Stimulated activated CD4-positive, alpha-beta T cell treated with anti-CD3 and anti-CD28 coated beads, Interleukin-15, amount 100 ng/mL, for 24 hours (primary cell): ENCODE data around the gene OR2G6.
A peak's percentile ranks its signal among the peaks of the same experiment; 100 is the strongest.
"Not testable (repeated sequence)": the region's sequence is repeated elsewhere in the genome, so short reads cannot be mapped to it uniquely, and the experiment has no call there.

ENCODE experiments used
- DNase-seq: peaks from one replicate; pipeline ENCODE4 v3.0.0-alpha.2; 2020

OR2G6 gene

DNA sequence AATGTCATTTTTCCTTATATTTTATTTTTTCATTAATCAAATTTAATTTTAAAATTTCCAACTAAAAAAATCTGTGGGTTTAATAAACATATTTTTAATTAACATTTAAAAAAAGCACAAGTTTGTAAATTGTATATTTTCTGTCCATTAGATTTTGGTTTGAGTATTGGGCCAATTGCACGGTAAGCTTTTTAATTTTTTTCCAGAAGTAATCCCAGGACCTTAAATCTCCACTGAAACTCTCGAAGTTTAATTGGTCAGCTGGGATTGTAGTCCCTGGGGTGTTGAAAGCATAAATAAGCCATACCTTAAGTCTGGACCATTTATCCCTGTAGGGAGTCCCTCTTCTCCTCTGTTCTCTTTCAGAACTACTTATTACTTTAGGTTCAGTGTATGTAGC lies at the start of gene OR2G6:
Gene OR2G6 (plus strand): TSS at position 301 of the 400 bp plus-strand sequence. CDS start 13,574 bp downstream, outside the sequence.
- DNase-seq = not testable (repeated sequence)

DNA sequence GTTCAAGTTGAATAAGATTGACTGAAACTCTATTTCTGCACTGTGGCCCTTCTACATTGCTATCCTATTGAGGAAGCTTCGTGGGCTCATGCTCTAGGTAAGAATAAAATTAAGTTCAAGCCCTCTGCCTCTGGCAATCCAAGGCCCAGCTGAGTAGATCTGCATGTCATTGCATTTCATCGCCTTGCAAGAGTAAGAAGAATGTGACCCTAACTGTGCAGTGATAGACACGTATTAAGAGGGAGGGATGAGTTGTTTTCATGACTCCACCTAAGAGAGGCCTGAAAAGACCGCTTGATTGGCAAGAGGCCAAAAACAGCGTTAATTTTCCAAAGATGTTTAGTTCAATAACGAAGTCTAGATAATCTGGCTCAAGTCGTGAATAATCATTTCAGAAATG lies 48.8 kb upstream of the OR2G6 start:
- not testable (repeated sequence) for DNase-seq

DNA sequence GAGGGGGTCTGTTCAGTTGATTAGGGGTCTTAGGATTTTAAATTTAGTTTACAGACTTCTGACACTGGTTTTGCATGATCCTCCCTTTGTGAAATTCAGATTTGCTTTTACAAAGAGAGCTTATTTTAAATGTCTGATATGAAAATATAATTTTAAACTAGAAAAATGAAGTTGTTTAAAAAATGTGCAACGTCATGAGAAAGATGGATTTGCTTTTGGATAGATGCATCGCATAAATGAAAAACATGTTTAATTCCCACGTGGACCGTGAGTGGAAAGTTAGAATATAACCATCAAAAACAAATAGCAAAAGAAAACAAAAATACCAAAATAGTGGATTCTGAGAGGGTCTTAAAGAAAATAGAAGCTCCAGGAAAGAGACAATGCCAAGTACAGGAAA lies 36.7 kb upstream of the OR2G6 start:
- DNase-seq = no peak

DNA sequence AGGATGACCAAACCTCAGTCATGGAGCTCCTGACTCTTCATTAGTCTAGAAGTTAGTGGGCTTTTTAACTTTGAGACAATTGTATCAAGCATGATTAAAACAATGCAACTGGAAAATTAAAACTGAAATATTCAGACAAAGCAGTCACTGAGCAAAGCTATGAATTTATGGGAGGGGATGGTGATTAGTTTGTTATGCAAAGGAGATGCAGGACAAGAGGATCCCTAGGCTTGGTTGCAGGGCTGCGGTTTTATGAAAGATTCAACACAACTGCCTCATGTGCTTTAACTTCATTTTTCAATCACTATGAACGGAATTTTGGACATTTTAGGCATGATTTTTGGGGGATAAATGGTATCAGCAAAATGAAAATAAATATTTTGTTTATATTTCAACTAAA lies 35.8 kb upstream of the OR2G6 start:
- not testable (repeated sequence) for DNase-seq

DNA sequence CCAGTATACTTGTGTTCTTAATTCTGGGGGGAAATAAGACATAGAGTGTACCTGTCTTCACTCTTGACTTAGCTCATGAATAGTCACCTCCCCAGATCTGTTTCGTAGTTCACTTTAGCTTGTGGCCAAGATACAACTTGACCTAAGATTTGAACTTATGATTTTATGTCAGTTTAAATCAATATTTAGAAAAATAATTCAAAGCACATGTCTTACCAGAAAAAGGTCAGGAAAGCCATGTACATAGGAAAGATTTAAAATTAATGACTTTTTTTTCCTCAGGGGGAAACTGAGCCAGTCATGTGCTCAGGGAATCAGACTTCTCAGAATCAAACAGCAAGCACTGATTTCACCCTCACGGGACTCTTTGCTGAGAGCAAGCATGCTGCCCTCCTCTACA lies 34.8 kb upstream of the OR2G6 start, which contains the start of gene OR2T3:
Gene OR2T3 (plus strand): TSS at position 301 of the 400 bp plus-strand sequence. CDS start 0 bp downstream, at position 301.
- not testable (repeated sequence) for DNase-seq

DNA sequence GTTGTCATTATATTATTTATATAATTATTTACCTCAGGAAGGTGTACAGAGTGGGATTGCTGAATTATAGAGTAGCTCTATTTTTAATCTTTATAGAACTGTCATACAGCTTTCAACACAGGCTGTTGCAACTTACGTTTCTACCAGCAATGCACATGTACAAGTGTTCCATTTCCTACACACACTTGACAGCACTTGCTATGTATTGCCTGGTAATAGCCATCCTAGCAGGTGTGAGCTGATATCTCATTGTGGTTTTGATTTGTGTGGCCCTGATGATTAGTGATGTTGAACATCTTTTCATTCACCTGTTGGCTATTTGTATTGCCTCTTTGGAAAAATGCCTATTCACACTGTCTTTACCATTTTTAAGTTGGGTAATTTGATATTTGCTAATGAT lies 32.2 kb upstream of the OR2G6 start:
- DNase-seq = not testable (repeated sequence)

DNA sequence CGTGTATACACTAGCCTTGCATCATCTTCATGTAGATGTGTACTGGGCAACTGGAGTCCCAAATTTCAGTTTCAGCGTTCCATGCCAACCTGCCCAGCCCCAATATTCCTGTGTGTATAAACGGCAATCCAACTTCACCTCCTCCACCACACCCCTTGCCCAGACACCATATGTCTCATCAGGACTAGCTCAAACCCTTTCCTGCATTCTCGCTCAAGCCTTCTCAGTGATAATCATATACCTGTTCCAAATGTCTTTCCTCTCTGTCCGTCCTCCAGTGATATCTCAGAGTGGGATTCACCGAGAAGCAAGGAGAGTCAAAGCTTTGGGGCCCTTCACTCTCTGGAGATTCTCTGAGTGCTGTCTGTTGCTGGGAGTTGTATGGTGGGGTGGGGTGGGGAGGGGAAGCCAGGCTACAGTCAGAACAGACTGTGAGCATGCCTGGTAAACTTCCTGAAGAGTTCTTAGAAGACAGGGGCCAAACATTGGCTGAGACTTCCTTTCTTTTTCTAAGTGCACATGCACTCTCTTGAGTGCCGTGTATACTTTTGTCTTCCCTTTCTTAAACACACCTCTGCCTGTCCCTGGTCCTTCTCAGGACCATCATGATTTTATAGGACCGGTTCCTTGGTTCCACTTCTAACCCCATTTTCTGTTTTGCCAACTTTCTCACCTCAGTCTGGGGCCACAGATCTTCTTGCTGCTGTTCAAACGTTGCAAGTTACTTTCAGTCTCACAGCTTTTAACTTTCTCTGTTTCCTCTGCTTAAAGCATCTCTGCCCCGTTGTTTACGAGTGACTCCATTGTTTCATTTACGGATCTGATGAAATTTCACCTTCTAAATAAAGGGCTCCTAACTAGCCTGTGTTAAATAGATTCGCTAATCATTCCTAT lies 25.9 kb upstream of the OR2G6 start:
- DNase-seq = peak; percentile 8

DNA sequence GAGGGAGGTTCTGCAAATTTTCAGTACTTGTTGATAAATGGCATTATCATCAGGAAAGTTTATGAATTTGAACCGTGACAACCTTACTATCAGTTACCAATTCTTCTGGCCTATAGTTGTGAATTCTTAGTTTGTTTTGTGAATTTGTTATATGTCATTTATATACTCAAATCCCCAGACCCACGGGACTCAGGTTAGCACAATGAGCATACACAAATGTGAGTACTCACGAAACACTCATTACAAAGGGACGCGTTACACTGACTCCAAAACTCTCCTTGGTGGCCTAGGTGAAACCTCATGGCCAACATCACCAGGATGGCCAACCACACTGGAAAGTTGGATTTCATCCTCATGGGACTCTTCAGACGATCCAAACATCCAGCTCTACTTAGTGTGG lies 19.6 kb upstream of the OR2G6 start, which contains the start of gene OR2T5:
Gene OR2T5 (plus strand): TSS at position 301 of the 400 bp plus-strand sequence. CDS start 0 bp downstream, at position 301.
- not testable (repeated sequence) for DNase-seq

DNA sequence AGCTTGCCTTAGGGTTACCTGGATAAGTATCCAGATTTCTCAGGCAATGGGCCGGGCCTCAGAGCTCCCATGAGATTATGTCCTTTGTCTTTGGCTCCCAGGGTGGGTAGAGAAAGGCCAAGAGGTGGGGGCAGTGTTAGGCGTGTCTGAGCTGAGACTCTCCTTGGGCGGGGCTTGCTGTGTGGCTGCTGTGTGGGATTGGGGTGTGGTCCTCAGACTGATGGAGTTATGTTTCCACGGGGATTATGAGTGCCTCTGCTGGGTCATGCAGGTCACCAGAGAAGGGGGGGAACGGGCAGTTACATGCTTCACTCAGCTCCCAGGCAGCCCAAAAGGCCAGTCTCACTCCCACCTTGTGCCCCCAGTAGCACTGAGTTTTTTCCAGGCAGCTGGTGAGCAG lies 11.2 kb upstream of the OR2G6 start:
- DNase-seq = not testable (repeated sequence)

DNA sequence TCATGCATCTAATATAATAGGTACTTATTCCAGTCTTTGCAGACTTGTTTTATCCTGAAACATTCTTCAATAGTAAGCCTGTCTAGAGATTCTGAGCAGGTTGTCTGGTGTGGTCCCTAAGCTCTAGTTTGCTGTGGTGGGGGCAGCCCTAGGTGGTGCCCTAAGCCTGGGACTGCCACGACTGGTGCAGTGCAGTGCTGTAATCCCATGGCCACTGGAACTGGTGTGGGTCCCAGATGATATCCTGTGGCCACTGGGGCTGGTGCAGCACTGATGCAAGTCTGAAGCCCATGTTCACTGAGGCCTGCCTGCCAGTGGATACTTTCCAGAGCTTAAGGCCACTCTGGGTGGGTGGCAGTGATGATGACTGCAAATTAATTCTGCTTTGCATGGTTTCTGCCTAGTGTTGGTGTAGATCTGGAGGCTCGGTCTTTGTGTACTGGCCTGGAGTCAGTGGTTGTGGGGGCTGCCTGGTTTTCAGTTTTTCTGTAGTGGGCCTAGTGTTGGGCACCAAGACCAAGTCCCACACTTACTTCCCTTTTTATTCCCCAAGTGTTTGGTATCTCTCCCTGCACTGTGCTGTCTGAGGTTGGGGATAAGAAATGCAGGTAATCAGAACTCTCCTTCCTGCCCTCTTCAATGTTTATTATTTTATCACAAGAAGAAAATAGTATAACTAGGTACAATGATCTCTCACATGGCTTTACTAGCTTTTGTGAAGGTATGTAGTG lies 7.4 kb upstream of the OR2G6 start:
- not testable (repeated sequence) for DNase-seq

DNA sequence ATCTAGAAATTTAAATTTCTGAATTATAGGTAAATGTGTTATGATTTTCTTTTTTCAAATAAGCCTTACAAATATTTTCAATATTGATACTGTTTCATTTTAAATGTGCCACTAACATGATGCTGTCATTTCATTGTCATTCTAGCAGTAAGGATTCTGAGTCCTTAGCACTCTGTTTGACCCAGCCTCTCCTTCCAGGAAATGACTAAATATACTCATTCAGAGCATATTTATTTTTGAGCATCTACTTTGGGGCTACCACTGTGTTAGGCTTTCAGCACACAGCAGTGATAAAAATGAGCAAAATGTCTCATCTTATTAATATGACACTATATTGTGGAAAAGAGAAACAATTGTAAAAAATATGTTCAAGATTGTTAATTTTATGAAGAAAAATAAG lies 2.3 kb downstream of the OR2G6 start:
- not testable (repeated sequence) for DNase-seq

DNA sequence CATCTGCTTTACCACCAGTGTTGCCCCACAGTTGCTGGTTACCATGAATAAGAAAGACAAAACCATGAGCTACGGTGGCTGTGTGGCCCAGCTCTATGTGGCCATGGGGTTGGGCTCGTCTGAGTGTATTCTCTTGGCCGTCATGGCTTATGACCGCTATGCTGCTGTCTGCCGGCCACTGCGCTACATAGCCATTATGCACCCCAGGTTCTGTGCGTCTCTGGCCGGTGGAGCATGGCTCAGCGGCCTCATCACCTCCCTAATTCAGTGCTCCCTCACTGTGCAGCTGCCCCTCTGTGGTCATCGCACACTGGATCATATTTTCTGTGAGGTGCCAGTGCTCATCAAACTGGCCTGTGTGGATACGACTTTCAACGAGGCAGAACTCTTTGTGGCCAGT lies 14.0 kb downstream of the OR2G6 start:
- DNase-seq = no peak

DNA sequence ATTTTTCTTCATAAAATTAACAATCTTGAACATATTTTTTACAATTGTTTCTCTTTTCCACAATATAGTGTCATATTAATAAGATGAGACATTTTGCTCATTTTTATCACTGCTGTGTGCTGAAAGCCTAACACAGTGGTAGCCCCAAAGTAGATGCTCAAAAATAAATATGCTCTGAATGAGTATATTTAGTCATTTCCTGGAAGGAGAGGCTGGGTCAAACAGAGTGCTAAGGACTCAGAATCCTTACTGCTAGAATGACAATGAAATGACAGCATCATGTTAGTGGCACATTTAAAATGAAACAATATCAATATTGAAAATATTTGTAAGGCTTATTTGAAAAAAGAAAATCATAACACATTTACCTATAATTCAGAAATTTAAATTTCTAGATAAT lies 29.6 kb downstream of the OR2G6 start:
- DNase-seq = not testable (repeated sequence)

DNA sequence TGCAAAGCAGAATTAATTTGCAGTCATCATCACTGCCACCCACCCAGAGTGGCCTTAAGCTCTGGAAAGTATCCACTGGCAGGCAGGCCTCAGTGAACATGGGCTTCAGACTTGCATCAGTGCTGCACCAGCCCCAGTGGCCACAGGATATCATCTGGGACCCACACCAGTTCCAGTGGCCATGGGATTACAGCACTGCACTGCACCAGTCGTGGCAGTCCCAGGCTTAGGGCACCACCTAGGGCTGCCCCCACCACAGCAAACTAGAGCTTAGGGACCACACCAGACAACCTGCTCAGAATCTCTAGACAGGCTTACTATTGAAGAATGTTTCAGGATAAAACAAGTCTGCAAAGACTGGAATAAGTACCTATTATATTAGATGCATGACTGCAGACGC lies 39.5 kb downstream of the OR2G6 start:
- DNase-seq = not testable (repeated sequence)

DNA sequence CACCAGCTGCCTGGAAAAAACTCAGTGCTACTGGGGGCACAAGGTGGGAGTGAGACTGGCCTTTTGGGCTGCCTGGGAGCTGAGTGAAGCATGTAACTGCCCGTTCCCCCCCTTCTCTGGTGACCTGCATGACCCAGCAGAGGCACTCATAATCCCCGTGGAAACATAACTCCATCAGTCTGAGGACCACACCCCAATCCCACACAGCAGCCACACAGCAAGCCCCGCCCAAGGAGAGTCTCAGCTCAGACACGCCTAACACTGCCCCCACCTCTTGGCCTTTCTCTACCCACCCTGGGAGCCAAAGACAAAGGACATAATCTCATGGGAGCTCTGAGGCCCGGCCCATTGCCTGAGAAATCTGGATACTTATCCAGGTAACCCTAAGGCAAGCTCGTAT lies 43.2 kb downstream of the OR2G6 start:
- not testable (repeated sequence) for DNase-seq

DNA sequence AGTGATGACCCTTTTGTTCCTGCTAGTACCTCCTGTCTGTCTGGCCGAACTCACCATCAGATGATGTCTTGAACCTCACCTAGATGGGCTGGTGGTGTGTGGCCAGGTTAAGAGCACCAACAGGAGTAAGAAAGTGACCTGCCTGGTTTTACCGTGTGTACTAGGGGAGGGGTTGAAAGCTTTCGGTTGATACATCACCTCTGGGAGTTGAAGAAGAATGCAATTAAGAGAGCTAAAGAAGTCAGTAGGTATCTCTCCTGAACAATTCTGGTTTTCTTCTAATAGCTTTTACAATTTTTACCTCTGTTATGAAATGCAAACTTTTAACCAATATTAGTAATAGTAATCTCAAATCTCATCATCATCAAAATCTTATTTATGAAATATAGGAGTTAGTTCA lies 54.8 kb downstream of the OR2G6 start, which contains the start of gene OR2T29:
Gene OR2T29 (minus strand): TSS at position 101 of the 400 bp plus-strand sequence. CDS start 3,281 bp downstream, outside the sequence.
- not testable (repeated sequence) for DNase-seq

DNA sequence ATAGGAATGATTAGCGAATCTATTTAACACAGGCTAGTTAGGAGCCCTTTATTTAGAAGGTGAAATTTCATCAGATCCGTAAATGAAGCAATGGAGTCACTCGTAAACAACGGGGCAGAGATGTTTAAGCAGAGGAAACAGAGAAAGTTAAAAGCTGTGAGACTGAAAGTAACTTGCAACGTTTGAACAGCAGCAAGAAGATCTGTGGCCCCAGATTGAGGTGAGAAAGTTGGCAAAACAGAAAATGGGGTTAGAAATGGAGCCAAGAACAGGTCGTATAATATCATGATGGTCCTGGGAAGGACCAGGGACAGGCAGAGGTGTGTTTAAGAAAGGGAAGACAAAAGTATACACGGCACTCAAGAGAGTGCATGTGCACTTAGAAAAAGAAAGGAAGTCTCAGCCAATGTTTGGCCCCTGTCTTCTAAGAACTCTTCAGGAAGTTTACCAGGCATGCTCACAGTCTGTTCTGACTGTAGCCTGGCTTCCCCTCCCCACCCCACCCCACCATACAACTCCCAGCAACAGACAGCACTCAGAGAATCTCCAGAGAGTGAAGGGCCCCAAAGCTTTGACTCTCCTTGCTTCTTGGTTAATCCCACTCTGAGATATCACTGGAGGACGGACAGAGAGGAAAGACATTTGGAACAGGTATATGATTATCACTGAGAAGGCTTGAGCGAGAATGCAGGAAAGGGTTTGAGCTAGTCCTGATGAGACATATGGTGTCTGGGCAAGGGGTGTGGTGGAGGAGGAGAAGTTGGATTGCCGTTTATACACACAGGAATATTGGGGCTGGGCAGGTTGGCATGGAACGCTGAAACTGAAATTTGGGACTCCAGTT lies 57.9 kb downstream of the OR2G6 start:
- DNase-seq = not testable (repeated sequence)

DNA sequence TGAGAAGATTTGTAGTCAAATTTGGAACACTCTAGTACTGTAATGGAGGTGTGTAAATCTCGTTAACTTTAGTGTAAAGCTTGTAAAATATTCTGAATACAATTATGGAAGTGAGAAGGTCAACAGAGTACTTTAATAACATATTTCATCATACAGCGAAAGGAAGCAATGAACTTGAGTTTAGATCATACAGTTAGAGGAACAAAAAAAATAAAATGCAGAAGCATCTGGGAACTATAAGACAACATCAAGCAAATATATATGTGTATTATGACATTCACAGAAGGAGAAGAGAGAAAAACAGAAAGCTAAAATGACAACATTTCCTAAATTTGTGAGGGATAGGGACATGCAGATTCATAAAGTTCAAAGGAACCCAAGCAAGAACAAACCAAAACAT lies 61.2 kb downstream of the OR2G6 start:
- not testable (repeated sequence) for DNase-seq

DNA sequence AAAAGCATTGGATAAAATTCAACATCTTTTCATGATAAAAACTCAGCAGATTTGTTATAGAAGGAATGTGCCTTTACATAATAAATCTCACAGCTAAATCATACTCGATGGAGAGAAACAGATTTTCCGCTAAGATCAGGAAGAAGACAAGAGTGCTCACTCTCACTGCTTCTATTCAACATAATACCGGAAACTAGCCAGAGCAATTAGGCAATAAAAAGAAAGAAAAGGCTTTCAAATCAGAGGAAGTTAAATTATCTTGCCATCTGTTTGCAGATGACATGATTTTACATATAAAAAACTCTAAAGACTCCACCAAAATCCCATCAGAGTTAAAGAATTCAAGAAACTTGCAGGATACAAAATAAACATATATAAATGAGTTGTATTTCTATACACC lies 62.9 kb downstream of the OR2G6 start:
- not testable (repeated sequence) for DNase-seq

DNA sequence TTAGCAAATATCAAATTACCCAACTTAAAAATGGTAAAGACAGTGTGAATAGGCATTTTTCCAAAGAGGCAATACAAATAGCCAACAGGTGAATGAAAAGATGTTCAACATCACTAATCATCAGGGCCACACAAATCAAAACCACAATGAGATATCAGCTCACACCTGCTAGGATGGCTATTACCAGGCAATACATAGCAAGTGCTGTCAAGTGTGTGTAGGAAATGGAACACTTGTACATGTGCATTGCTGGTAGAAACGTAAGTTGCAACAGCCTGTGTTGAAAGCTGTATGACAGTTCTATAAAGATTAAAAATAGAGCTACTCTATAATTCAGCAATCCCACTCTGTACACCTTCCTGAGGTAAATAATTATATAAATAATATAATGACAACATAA lies 64.2 kb downstream of the OR2G6 start:
- not testable (repeated sequence) for DNase-seq

DNA sequence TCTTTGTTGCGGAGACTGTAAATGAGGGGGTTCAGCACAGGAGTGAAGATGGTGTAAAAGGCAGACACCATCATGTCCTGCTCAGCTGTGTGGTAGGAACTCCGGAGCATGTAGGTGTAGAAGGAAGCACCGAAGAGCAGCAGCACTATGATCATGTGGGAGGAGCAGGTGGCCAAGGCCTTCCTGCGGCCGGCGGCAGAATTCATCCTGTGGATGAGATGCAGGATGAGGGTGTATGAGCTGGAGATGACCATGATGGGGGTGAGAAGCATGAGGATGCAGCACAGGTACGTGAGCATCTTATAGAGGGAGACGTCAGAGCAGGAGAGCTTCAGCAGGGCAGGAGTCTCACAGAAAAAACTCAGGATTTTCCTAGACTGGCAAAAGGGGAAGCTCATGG lies 66.0 kb downstream of the OR2G6 start:
- DNase-seq = not testable (repeated sequence)

DNA sequence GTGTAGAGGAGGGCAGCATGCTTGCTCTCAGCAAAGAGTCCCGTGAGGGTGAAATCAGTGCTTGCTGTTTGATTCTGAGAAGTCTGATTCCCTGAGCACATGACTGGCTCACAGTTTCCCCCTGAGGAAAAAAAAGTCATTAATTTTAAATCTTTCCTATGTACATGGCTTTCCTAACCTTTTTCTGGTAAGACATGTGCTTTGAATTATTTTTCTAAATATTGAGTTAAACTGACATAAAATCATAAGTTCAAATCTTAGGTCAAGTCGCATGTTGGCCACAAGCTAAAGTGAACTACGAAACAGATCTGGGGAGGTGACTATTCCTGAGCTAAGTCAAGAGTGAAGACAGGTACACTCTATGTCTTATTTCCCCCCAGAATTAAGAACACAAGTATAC lies 66.8 kb downstream of the OR2G6 start, which contains the start of gene OR2T34:
Gene OR2T34 (minus strand): TSS at position 101 of the 400 bp plus-strand sequence. CDS start 0 bp downstream, at position 101.
- DNase-seq = not testable (repeated sequence)
